Stomach smooth muscle (tissue), 2 donors: ENCODE data around the gene SMAD2.

ENCODE experiments used
- H3K27ac ChIP-seq: one replicate; pipeline ENCODE4 v1.7.0; 2013; ENCODE audit warnings: mild to moderate bottlenecking, low read length, inconsistent platforms
- H3K27me3 ChIP-seq, 2 donors: one replicate each; pipeline ENCODE4 v1.7.0; 2013; ENCODE audit warnings: low read length in 2 of 2; ENCODE audit not compliant: insufficient read depth in 2 of 2, control insufficient read depth in 1 of 2
- H3K36me3 ChIP-seq, 2 donors: one replicate each; pipeline ENCODE4 v1.7.0; 2013; ENCODE audit warnings: low read length in 2 of 2; ENCODE audit not compliant: control insufficient read depth in 2 of 2, insufficient read depth in 2 of 2
- H3K4me1 ChIP-seq: one replicate; pipeline ENCODE4 v1.7.0; 2013; ENCODE audit warnings: low read length; ENCODE audit not compliant: control insufficient read depth, insufficient read depth
- H3K4me3 ChIP-seq, 2 donors: one replicate each; pipeline ENCODE4 v1.7.0; 2013; ENCODE audit warnings: low read length in 2 of 2
- H3K9ac ChIP-seq, 2 donors: one replicate each; pipeline ENCODE4 v1.7.0; 2013; ENCODE audit warnings: low read length in 2 of 2, mild to moderate bottlenecking in 1 of 2
- H3K9me3 ChIP-seq, 2 donors: one replicate each; pipeline ENCODE4 v1.7.0; 2013; ENCODE audit warnings: low read length in 2 of 2; ENCODE audit not compliant: control insufficient read depth in 2 of 2
- donor health status: healthy.
- donor health status: Pancreatic carcinoma.

Gene SMAD2

GRCh38 chr18:47876813-47877212 lies 53.6 kb downstream of the SMAD2 start:
- Histone ChIP-seq H3K9me3 (no peaks in the 10 kb centered on the region), H3K4me1 (no peaks in the 10 kb centered on the region), H3K4me3 (no peak overlapping the region), H3K27me3 (no peaks in the 10 kb centered on the region), H3K36me3 (no peaks in the 10 kb centered on the region), H3K9ac (no peak overlapping the region), H3K27ac (no peak overlapping the region)

- Histone ChIP-seq H3K27ac (no peak overlapping the region), H3K27me3 (no peaks in the 10 kb centered on the region), H3K9me3 (no peaks in the 10 kb centered on the region)
Observed at GRCh38 chr18:47873625-47874024, 56.8 kb downstream of the SMAD2 start.

GRCh38 chr18:47872426-47872825 lies 58.0 kb downstream of the SMAD2 start:
- no peaks in the 10 kb centered on the region for H3K9me3 ChIP-seq
- peaks cover 4% of the 10 kb centered on the region for H3K4me1 ChIP-seq
- no peak overlapping the region for H3K4me3 ChIP-seq

More at GRCh38 chr18:47873625-47874024, 56.8 kb downstream of the SMAD2 start:
- Histone ChIP-seq H3K9ac (no peak overlapping the region), H3K4me1 (peaks cover 4% of the 10 kb centered on the region), H3K36me3 (no peaks in the 10 kb centered on the region), H3K4me3 (no peak overlapping the region)

GRCh38 chr18:47871288-47871687 lies 59.2 kb downstream of the SMAD2 start:
- no peak overlapping the region for H3K9ac ChIP-seq
- no peaks in the 10 kb centered on the region for H3K27me3 ChIP-seq
- no peak overlapping the region for H3K4me3 ChIP-seq
- H3K27ac ChIP-seq = no peak overlapping the region
- H3K4me1 ChIP-seq = peaks cover 4% of the 10 kb centered on the region
- H3K9me3 ChIP-seq = no peaks in the 10 kb centered on the region
- no peaks in the 10 kb centered on the region for H3K36me3 ChIP-seq

More at GRCh38 chr18:47872426-47872825, 58.0 kb downstream of the SMAD2 start:
- Histone ChIP-seq H3K9ac (no peak overlapping the region), H3K27ac (no peak overlapping the region), H3K36me3 (no peaks in the 10 kb centered on the region), H3K27me3 (no peaks in the 10 kb centered on the region)

- Histone ChIP-seq H3K27ac (no peak overlapping the region), H3K27me3 (no peaks in the 10 kb centered on the region), H3K36me3 (no peaks in the 10 kb centered on the region), H3K9me3 (no peaks in the 10 kb centered on the region), H3K4me1 (peaks cover 4% of the 10 kb centered on the region), H3K9ac (no peak overlapping the region), H3K4me3 (no peak overlapping the region)
Observed at GRCh38 chr18:47870605-47871004, 59.9 kb downstream of the SMAD2 start.

- Histone ChIP-seq H3K27ac (no peak overlapping the region), H3K4me3 (no peak overlapping the region), H3K4me1 (peaks cover 4% of the 10 kb centered on the region), H3K9me3 (no peaks in the 10 kb centered on the region), H3K36me3 (peaks cover 3 to 4% of the 10 kb centered on the region in 2 donors), H3K9ac (no peak overlapping the region), H3K27me3 (no peaks in the 10 kb centered on the region)
Observed at GRCh38 chr18:47868744-47869143, 61.7 kb downstream of the SMAD2 start.

GRCh38 chr18:47865183-47865582 lies 65.3 kb downstream of the SMAD2 start:
- no peaks in the 10 kb centered on the region for H3K4me1 ChIP-seq
- H3K27me3 ChIP-seq = no peaks in the 10 kb centered on the region
- no peaks in the 10 kb centered on the region for H3K9me3 ChIP-seq
- H3K4me3 ChIP-seq = no peak overlapping the region
- H3K36me3 ChIP-seq = peaks cover 7 to 10% of the 10 kb centered on the region in 2 donors
- no peak overlapping the region for H3K9ac ChIP-seq
- no peak overlapping the region for H3K27ac ChIP-seq

- Histone ChIP-seq H3K27me3 (no peaks in the 10 kb centered on the region), H3K4me3 (no peak overlapping the region), H3K4me1 (no peaks in the 10 kb centered on the region), H3K9me3 (no peaks in the 10 kb centered on the region), H3K36me3 (peaks cover 7 to 13% of the 10 kb centered on the region in 2 donors), H3K9ac (no peak overlapping the region), H3K27ac (no peak overlapping the region)
Observed at GRCh38 chr18:47863041-47863440, 67.4 kb downstream of the SMAD2 start.

- H3K27ac ChIP-seq = no peak overlapping the region
- no peak overlapping the region for H3K9ac ChIP-seq
- H3K4me3 ChIP-seq = no peak overlapping the region
- no peaks in the 10 kb centered on the region for H3K27me3 ChIP-seq
- H3K4me1 ChIP-seq = no peaks in the 10 kb centered on the region
- peaks cover 13% of the 10 kb centered on the region in 2 donors for H3K9me3 ChIP-seq
- H3K36me3 ChIP-seq = peaks cover 7 to 16% of the 10 kb centered on the region in 2 donors
Observed at GRCh38 chr18:47858607-47859006, 71.9 kb downstream of the SMAD2 start.

GRCh38 chr18:47847635-47848034 lies 82.8 kb downstream of the SMAD2 start:
- Histone ChIP-seq H3K27ac (no peak overlapping the region), H3K36me3 (peaks cover 14 to 23% of the 10 kb centered on the region in 2 donors), H3K4me1 (no peaks in the 10 kb centered on the region)

GRCh38 chr18:47846431-47846830 lies 84.0 kb downstream of the SMAD2 start:
- Histone ChIP-seq H3K27me3 (no peaks in the 10 kb centered on the region), H3K9ac (no peak overlapping the region), H3K4me3 (no peak overlapping the region), H3K36me3 (peaks cover 14 to 27% of the 10 kb centered on the region in 2 donors), H3K9me3 (no peaks in the 10 kb centered on the region), H3K4me1 (no peaks in the 10 kb centered on the region), H3K27ac (no peak overlapping the region)

More at GRCh38 chr18:47847635-47848034, 82.8 kb downstream of the SMAD2 start:
- Histone ChIP-seq H3K27me3 (no peaks in the 10 kb centered on the region), H3K4me3 (no peak overlapping the region), H3K9me3 (no peaks in the 10 kb centered on the region), H3K9ac (no peak overlapping the region)
